GM23248 (cell line): ENCODE data around the gene PPP1R13B.

Experiments used
- EZH2 ChIP-seq: fragments of 200-600 bp; sonication (generic); IDR thresholded peaks from 2 replicates; pipeline ENCODE4 v1.6.1; 2018; ENCODE audit warnings: antibody characterized with exemption, mild to moderate bottlenecking; ENCODE audit not compliant: insufficient read depth, poor library complexity, severe bottlenecking
- EZH2phosphoT487 ChIP-seq: fragments of 200-600 bp; sonication (generic); IDR thresholded peaks from 2 replicates; pipeline ENCODE4 v1.6.1; 2018; ENCODE audit warnings: antibody characterized with exemption, moderate library complexity, mild to moderate bottlenecking, low read depth; ENCODE audit not compliant: insufficient read depth

GRCh38 chr14:103699901-103700752, 147.2 kb downstream of the PPP1R13B start:
- TF ChIP-seq EZH2: no peak
- TF ChIP-seq EZH2phosphoT487: no peak
